ENCODE results near the gene PSMB7.

PSMB7 gene

GRCh38 chr9:124349675-124350493 lies 65.4 kb downstream of the PSMB7 start:
- Histone ChIP-seq H3K27ac (ENCODE audit: low read depth, low read length) (no peak overlapping the region), H3K9me2 (replicated peaks; ENCODE audit: insufficient read depth, low read length) (no peaks in the 10 kb centered on the region), H3K9me3 (ENCODE audit: insufficient read depth, low read length) (no peaks in the 10 kb centered on the region), H4K20me1 (ENCODE audit: low read depth, low read length) (no peaks in the 10 kb centered on the region), H3K4me2 (ENCODE audit: low read depth, low read length, poor library complexity, severe bottlenecking) (no peak overlapping the region), H3K9ac (ENCODE audit: low read length) (no peak overlapping the region), H3K79me2 (ENCODE audit: insufficient read depth, low read length) (no peaks in the 10 kb centered on the region; the same call in 1 of the 2 replicates), H3K27me3 (ENCODE audit: low read length) (no peaks in the 10 kb centered on the region), H3F3A (ENCODE audit: insufficient read depth) (peaks cover 36% of the 10 kb centered on the region), H3K4me3 (ENCODE audit: insufficient read depth, low read length, poor library complexity, severe bottlenecking) (no peak overlapping the region), H3K36me3 (ENCODE audit: low read length) (peaks cover 20% of the 10 kb centered on the region; the same call in 1 of the 2 replicates), H2AFZ (ENCODE audit: low read depth, low read length, severe bottlenecking) (no peak overlapping the region)
- TF ChIP-seq EZH2phosphoT487 (conservative IDR thresholded peaks at IDR 0.05; ENCODE audit: low read length) (no peak), CTCF (IDR thresholded peaks at IDR 0.05; ENCODE audit: insufficient read depth, low read length, poor library complexity, severe bottlenecking) (no peak)

- no peak for TF ChIP-seq EZH2phosphoT487 (conservative IDR thresholded peaks at IDR 0.05; ENCODE audit: low read length)
- TF ChIP-seq CTCF (IDR thresholded peaks at IDR 0.05; ENCODE audit: insufficient read depth, low read length, poor library complexity, severe bottlenecking), result no peak
- Histone ChIP-seq H3K9me2 (replicated peaks; ENCODE audit: insufficient read depth, low read length) (no peaks in the 10 kb centered on the region), H3K79me2 (ENCODE audit: insufficient read depth, low read length) (no peaks in the 10 kb centered on the region; the same call in 1 of the 2 replicates), H3K4me3 (ENCODE audit: insufficient read depth, low read length, poor library complexity, severe bottlenecking) (no peak overlapping the region), H3K36me3 (ENCODE audit: low read length) (peaks cover 20% of the 10 kb centered on the region; the same call in 1 of the 2 replicates), H4K20me1 (ENCODE audit: low read depth, low read length) (no peaks in the 10 kb centered on the region), H3K27ac (ENCODE audit: low read depth, low read length) (no peak overlapping the region), H2AFZ (ENCODE audit: low read depth, low read length, severe bottlenecking) (no peak overlapping the region), H3K9ac (ENCODE audit: low read length) (no peak overlapping the region), H3K4me2 (ENCODE audit: low read depth, low read length, poor library complexity, severe bottlenecking) (no peak overlapping the region), H3F3A (ENCODE audit: insufficient read depth) (peaks cover 34% of the 10 kb centered on the region), H3K27me3 (ENCODE audit: low read length) (no peaks in the 10 kb centered on the region), H3K9me3 (ENCODE audit: insufficient read depth, low read length) (no peaks in the 10 kb centered on the region)
These were observed 66.0 kb downstream of the PSMB7 start for GRCh38 chr9:124349267-124349666.

GRCh38 chr9:124348831-124349230 lies 66.4 kb downstream of the PSMB7 start:
- H3K4me2 ChIP-seq (ENCODE audit: low read depth, low read length, poor library complexity, severe bottlenecking), result no peak overlapping the region
- peaks cover 20% of the 10 kb centered on the region; the same call in 1 of the 2 replicates for H3K36me3 ChIP-seq (ENCODE audit: low read length)
- no peaks in the 10 kb centered on the region; the same call in 1 of the 2 replicates for H3K79me2 ChIP-seq (ENCODE audit: insufficient read depth, low read length)
- no peaks in the 10 kb centered on the region for H3K9me2 ChIP-seq (replicated peaks; ENCODE audit: insufficient read depth, low read length)
- no peak overlapping the region for H3K9ac ChIP-seq (ENCODE audit: low read length)
- no peak overlapping the region for H2AFZ ChIP-seq (ENCODE audit: low read depth, low read length, severe bottlenecking)
- H4K20me1 ChIP-seq (ENCODE audit: low read depth, low read length), result no peaks in the 10 kb centered on the region
- TF ChIP-seq CTCF (IDR thresholded peaks at IDR 0.05; ENCODE audit: insufficient read depth, low read length, poor library complexity, severe bottlenecking) (no peak), EZH2phosphoT487 (conservative IDR thresholded peaks at IDR 0.05; ENCODE audit: low read length) (no peak)
- no peak overlapping the region for H3K27ac ChIP-seq (ENCODE audit: low read depth, low read length)
- no peaks in the 10 kb centered on the region for H3K9me3 ChIP-seq (ENCODE audit: insufficient read depth, low read length)
- H3K27me3 ChIP-seq (ENCODE audit: low read length), result no peaks in the 10 kb centered on the region
- no peak overlapping the region for H3K4me3 ChIP-seq (ENCODE audit: insufficient read depth, low read length, poor library complexity, severe bottlenecking)
- H3F3A ChIP-seq (ENCODE audit: insufficient read depth), result peaks cover 29% of the 10 kb centered on the region
